SK-N-SH (cell line): ENCODE measurements around the gene PLCB3. TPM values are rescaled to one million over a fixed set of nuclear protein-coding genes. Genes with fewer than 3 reads are reported as not detected.
A peak's percentile ranks its signal among the peaks of the same experiment; 100 is the strongest.
"Not testable (repeated sequence)": the region's sequence is repeated elsewhere in the genome, so short reads cannot be mapped to it uniquely, and the experiment has no call there.

Source experiments
- CTCF ChIA-PET: fragments of 300-600, 350-600 bp; formaldehyde crosslinking; extraction: SDS; loops from one replicate; lab custom pipeline; 2021; lab: Yijun Ruan, JAX
- POLR2A ChIA-PET: fragments of 350-600 bp; sonication (Branson Sonifier 250); formaldehyde crosslinking; extraction: SDS; loops from one replicate; lab custom pipeline; 2020; ENCODE audit warnings: antibody characterized with exemption, inconsistent platforms; lab: Yijun Ruan, JAX
- DNase-seq: peaks from one replicate; pipeline ENCODE4 v3.0.0; 2012
- H2AFZ ChIP-seq: fragments of 200-600 bp; sonication (generic); 2 replicates; pipeline ENCODE4 v1.8.1; 2016; ENCODE audit warnings: antibody characterized with exemption, mild to moderate bottlenecking, low read depth
- H3F3A ChIP-seq: fragments of 200-600 bp; sonication (generic); replicated peaks from 2 replicates; pipeline ENCODE3; 2016; ENCODE audit warnings: antibody characterized with exemption, mild to moderate bottlenecking; ENCODE audit not compliant: insufficient read depth
- H3K27ac ChIP-seq, 2 experiments: fragments of 200-500 bp in 1 of 2; fragments of 200-600 bp in 1 of 2; sonication (Bioruptor generic) in 1 of 2; sonication (generic), shearing (Covaris generic) in 1 of 2; 2 replicates each; pipeline versions ENCODE4 v1.5.1 to v1.6.1; 2014 to 2016; ENCODE audit warnings: low read depth in 2 of 2, inconsistent platforms in 1 of 2, low read length in 1 of 2, mild to moderate bottlenecking in 1 of 2, mixed read lengths in 1 of 2
- H3K27me3 ChIP-seq: fragments of 200-600 bp; sonication (generic), shearing (Covaris generic); 2 replicates; pipeline ENCODE4 v1.6.1; 2016; ENCODE audit warnings: mixed run types; ENCODE audit not compliant: insufficient read depth
- H3K36me3 ChIP-seq, 2 experiments: fragments of 200-500 bp in 1 of 2; fragments of 200-600 bp in 1 of 2; sonication (Bioruptor generic) in 1 of 2; sonication (generic) in 1 of 2; replicated peaks in 1 of 2; 2 replicates each; pipeline versions ENCODE3 to v1.5.1; 2014 to 2016; ENCODE audit warnings: low read length in 1 of 2, mild to moderate bottlenecking in 1 of 2; ENCODE audit not compliant: insufficient read depth in 2 of 2, control insufficient read depth in 1 of 2
- H3K4me1 ChIP-seq, 2 experiments: fragments of 200-500 bp in 1 of 2; fragments of 200-600 bp in 1 of 2; sonication (Bioruptor generic) in 1 of 2; sonication (generic), shearing (Covaris generic) in 1 of 2; 2 replicates each; pipeline versions ENCODE4 v1.5.1 to v1.6.1; 2014 to 2016; ENCODE audit warnings: low read depth in 1 of 2, low read length in 1 of 2, mixed run types in 1 of 2; ENCODE audit not compliant: insufficient read depth in 2 of 2, control insufficient read depth in 1 of 2
- H3K4me2 ChIP-seq: fragments of 200-600 bp; sonication (generic), shearing (Covaris generic); 2 replicates; pipeline ENCODE4 v1.6.1; 2017; ENCODE audit warnings: mixed run types
- H3K4me3 ChIP-seq, 2 experiments: fragments of 200-500 bp in 1 of 2; fragments of 200-600 bp in 1 of 2; sonication (Bioruptor generic) in 1 of 2; sonication (generic), shearing (Covaris generic) in 1 of 2; 2 replicates each; pipeline versions ENCODE4 v1.5.1 to v1.8.1; 2014 to 2016; ENCODE audit warnings: low read depth in 2 of 2, inconsistent platforms in 1 of 2, low read length in 1 of 2, mild to moderate bottlenecking in 1 of 2, mixed read lengths in 1 of 2, moderate library complexity in 1 of 2
- H3K79me2 ChIP-seq: fragments of 200-600 bp; sonication (generic); 2 replicates; pipeline ENCODE4 v1.8.1; 2017; ENCODE audit warnings: mild to moderate bottlenecking; ENCODE audit not compliant: insufficient read depth
- H3K9ac ChIP-seq: fragments of 200-600 bp; sonication (generic); 2 replicates; pipeline ENCODE4 v1.6.1; 2017; ENCODE audit warnings: mixed run types
- H3K9me2 ChIP-seq: fragments of 200-600 bp; sonication (generic); 2 replicates; pipeline ENCODE4 v1.6.1; 2017; ENCODE audit warnings: mixed run types
- H3K9me3 ChIP-seq: fragments of 200-600 bp; sonication (generic); 2 replicates; pipeline ENCODE4 v1.6.1; 2017; ENCODE audit warnings: mixed run types, mild to moderate bottlenecking, moderate library complexity
- H4K20me1 ChIP-seq: fragments of 200-600 bp; sonication (generic); 2 replicates; pipeline ENCODE4 v1.6.1; 2017; ENCODE audit warnings: mild to moderate bottlenecking, mixed run types; ENCODE audit not compliant: insufficient read depth
- FOXM1 ChIP-seq: IDR thresholded peaks from 2 replicates; pipeline ENCODE4 v1.4.0; 2012; ENCODE audit warnings: low read depth, mild to moderate bottlenecking
- MXI1 ChIP-seq: IDR thresholded peaks from 2 replicates; pipeline ENCODE4 v1.6.1; 2012; ENCODE audit warnings: mild to moderate bottlenecking, low read depth, low read length, improper control_type of control experiment
- NFIC ChIP-seq: IDR thresholded peaks from 2 replicates; pipeline ENCODE4 v1.4.0; 2012; ENCODE audit warnings: borderline replicate concordance
- PBX3 ChIP-seq: IDR thresholded peaks from 2 replicates; pipeline ENCODE4; 2012
- WGBS: methylation state at CpG from one replicate; pipeline ENCODE4 v1.1.6; 2017; ENCODE audit warnings: low lambda C conversion rate; 5-methylcytosine and 5-hydroxymethylcytosine counted together
- polyA plus RNA-seq, 3 experiments: library from polyadenylated mRNA; depleted of rRNA; stranded (reverse); fragments of >200 nt; gene quantifications; 2 replicates each; pipeline ENCODE4 v1.2.3, GENCODE V29; 2012

PLCB3 gene
- polyA plus RNA-seq, 1 of the 3 experiments (the other 2 are of a cell fraction) = 30.4 TPM

- no peak for TF ChIP-seq MXI1
- no peak for TF ChIP-seq PBX3
- TF ChIP-seq NFIC = no peak
These were observed 63.7 kb downstream of the PLCB3 start (continued) for GRCh38 chr11:64314805-64315561.

- ChIA-PET CTCF (interaction anchor here (1.8 to 3.0 kb wide), 4 partner anchors 11 to 39 kb away, joined by 5 to 27 read pairs (median 6); partner anchors contain the start of gene ESRRA), POLR2A (interaction anchor here (0.5 to 2.0 kb wide), 3 partner anchors 11 to 100 kb away, joined by 3 to 14 read pairs (median 7); partner anchors contain the start of gene ESRRA)
- Histone ChIP-seq H3K27ac (peak overlapping the region in 1 of 2 experiments; percentile 97; a peak in 2 of 4 replicates), H3K4me3 (peak overlapping the region; percentile 70 to 98), H3K4me1 (peaks cover 0 to 15% of the 10 kb centered on the region in 2 experiments; a peak in 2 of 4 replicates), H3K79me2 (peaks cover 39% of the 10 kb centered on the region), H3K4me2 (peak overlapping the region; percentile 88), H3K36me3 (peaks cover 0 to 21% of the 10 kb centered on the region in 2 experiments), H3K9ac (peak overlapping the region; percentile 91; the same call in 1 of the 2 replicates)
- H3K27me3 ChIP-seq, H3F3A ChIP-seq, DNase-seq, H2AFZ ChIP-seq, H3K9me2 ChIP-seq, H3K9me3 ChIP-seq, H4K20me1 ChIP-seq: not testable (repeated sequence)
- WGBS = 81% methylated on average over 18 of the region's 25 CpGs
These were observed 64.6 kb downstream of the PLCB3 start for GRCh38 chr11:64315667-64316526.

- Histone ChIP-seq H2AFZ (0 out of 2 replicates have a peak overlapping the region, but pooled peaks have one; percentile 64), H4K20me1 (no peaks in the 10 kb centered on the region), H3K4me1 (peaks cover 0 to 15% of the 10 kb centered on the region in 2 experiments; a peak in 2 of 4 replicates), H3K9ac (peak overlapping the region; percentile 91), H3K4me2 (peak overlapping the region; percentile 88), H3K79me2 (peaks cover 39% of the 10 kb centered on the region), H3K36me3 (peaks cover 0 to 30% of the 10 kb centered on the region in 2 experiments), H3F3A (peaks cover 6% of the 10 kb centered on the region), H3K9me2 (no peaks in the 10 kb centered on the region), H3K4me3 (peak overlapping the region; percentile 70 to 98), H3K9me3 (no peaks in the 10 kb centered on the region), H3K27me3 (no peaks in the 10 kb centered on the region), H3K27ac (peak overlapping the region; percentile 97 to 100)
- 2% methylated on average over 19 of the region's 32 CpGs for WGBS
- POLR2A ChIA-PET = interaction anchor here (0.7 to 2.3 kb wide), 12 partner anchors 13 to 331 kb away, joined by 3 to 18 read pairs (median 6); partner anchors contain the start of genes ESRRA, NUDT22 and TRPT1
- no peak for DNase-seq
- CTCF ChIA-PET = interaction anchor here (1.0 to 3.0 kb wide), 11 partner anchors 12 to 132 kb away, joined by 3 to 27 read pairs (median 7); partner anchors contain the start of gene ESRRA
- TF ChIP-seq NFIC (0 out of 2 replicates have a peak, but pooled peaks have one; percentile 11), FOXM1 (no peak)
These were observed 65.5 kb downstream of the PLCB3 start for GRCh38 chr11:64316672-64317324.
